Liver (tissue), 9 donors: ENCODE measurements around the gene TNS1. TPM values are rescaled to one million over a fixed set of nuclear protein-coding genes. Genes with fewer than 3 reads are reported as not detected.

ENCODE experiments used
- DNase-seq: peaks from one replicate; pipeline ENCODE4 v3.0.0-alpha.2; 2017; ENCODE audit warnings: low spot score
- H3K27ac ChIP-seq, 2 donors: one replicate each; pipeline ENCODE4 v1.7.0; 2013; ENCODE audit warnings: inconsistent platforms in 2 of 2, low read length in 2 of 2, control low read depth in 1 of 2, low read depth in 1 of 2, mild to moderate bottlenecking in 1 of 2
- H3K27me3 ChIP-seq, 4 donors: one replicate each; pipeline versions ENCODE4 v1.6.1 to v1.7.0; 2013; ENCODE audit warnings: low read length in 3 of 4, inconsistent platforms in 1 of 4, mild to moderate bottlenecking in 1 of 4, moderate library complexity in 1 of 4; ENCODE audit not compliant: control insufficient read depth in 4 of 4, insufficient read depth in 4 of 4
- H3K36me3 ChIP-seq, 4 donors: one replicate each; pipeline versions ENCODE4 v1.6.1 to v1.7.0; 2013; ENCODE audit warnings: low read length in 3 of 4, mild to moderate bottlenecking in 3 of 4, low read depth in 1 of 4, moderate library complexity in 1 of 4; ENCODE audit not compliant: control insufficient read depth in 4 of 4, insufficient read depth in 3 of 4
- H3K4me1 ChIP-seq, 4 donors: one replicate each; pipeline versions ENCODE4 v1.6.1 to v1.7.0; 2013; ENCODE audit warnings: low read length in 3 of 4, mild to moderate bottlenecking in 3 of 4, moderate library complexity in 1 of 4; ENCODE audit not compliant: control insufficient read depth in 4 of 4, insufficient read depth in 4 of 4
- H3K4me3 ChIP-seq, 3 donors: one replicate each; pipeline versions ENCODE4 v1.6.1 to v1.7.0; 2013; ENCODE audit warnings: low read length in 3 of 3, control low read depth in 1 of 3, low read depth in 1 of 3, mild to moderate bottlenecking in 1 of 3
- H3K9ac ChIP-seq, 2 donors: one replicate each; pipeline ENCODE4 v1.7.0; 2013; ENCODE audit warnings: low read length in 2 of 2, mild to moderate bottlenecking in 2 of 2, moderate library complexity in 2 of 2, control low read depth in 1 of 2, low read depth in 1 of 2
- H3K9me3 ChIP-seq, 4 donors: one replicate each; pipeline versions ENCODE4 v1.6.1 to v1.7.0; 2013; ENCODE audit warnings: low read length in 3 of 4; ENCODE audit not compliant: control insufficient read depth in 4 of 4
- ATF3 ChIP-seq: IDR thresholded peaks from 2 replicates; pipeline ENCODE4 v1.6.1; 2016; ENCODE audit warnings: antibody characterized with exemption
- EGR1 ChIP-seq, 2 donors: IDR thresholded peaks; 2 replicates each; pipeline ENCODE4 v1.6.1; 2016 to 2018; ENCODE audit warnings: antibody characterized with exemption in 2 of 2, low read depth in 2 of 2
- FOXA1 ChIP-seq: IDR thresholded peaks from 2 replicates; pipeline ENCODE4 v1.6.1; 2016; ENCODE audit warnings: antibody characterized with exemption
- FOXA2 ChIP-seq: IDR thresholded peaks from 2 replicates; pipeline ENCODE4 v1.6.1; 2016; ENCODE audit warnings: antibody characterized with exemption
- HNF4A ChIP-seq, 2 donors: conservative IDR thresholded peaks; 2 replicates each; pipeline ENCODE4 v1.6.1; 2016; ENCODE audit warnings: antibody characterized with exemption in 2 of 2, mild to moderate bottlenecking in 2 of 2
- HNF4G ChIP-seq: IDR thresholded peaks from 2 replicates; pipeline ENCODE4 v1.6.1; 2016; ENCODE audit warnings: antibody characterized with exemption
- NR2F2 ChIP-seq: IDR thresholded peaks from 2 replicates; pipeline ENCODE4 v1.6.1; 2016; ENCODE audit warnings: antibody characterized with exemption
- RAD21 ChIP-seq, 2 donors: IDR thresholded peaks; 2 replicates each; pipeline ENCODE4 v1.6.1; 2016; ENCODE audit warnings: antibody characterized with exemption in 2 of 2, mild to moderate bottlenecking in 2 of 2
- YY1 ChIP-seq: IDR thresholded peaks from 2 replicates; pipeline ENCODE4 v1.6.1; 2016; ENCODE audit warnings: antibody characterized with exemption, mild to moderate bottlenecking
- ZBTB33 ChIP-seq: IDR thresholded peaks from 2 replicates; pipeline ENCODE4 v1.6.1; 2016; ENCODE audit warnings: antibody characterized with exemption
- WGBS: extraction: QIAGEN DNeasy Blood & Tissue Kit; methylation state at CpG from one replicate; pipeline ENCODE4 v1.1.7; 2013; 5-methylcytosine and 5-hydroxymethylcytosine counted together
- polyA plus RNA-seq, 2 donors: library from polyadenylated mRNA; stranded (reverse) in 1 of 2; unstranded in 1 of 2; fragments of 200-250 nt in 1 of 2; fragments of >200 nt in 1 of 2; fragmentation: Nextera tagmentation in 1 of 2; extraction: Ambion mirVana in 1 of 2; gene quantifications; one replicate each; pipeline versions ENCODE4 v1.2.1 to v1.2.3, GENCODE V29; 2013 to 2015
- total RNA-seq, 2 donors: library from RNA; depleted of rRNA; stranded (reverse); fragments of >200 nt; gene quantifications; one replicate each; pipeline ENCODE4 v1.2.3, GENCODE V29; 2014
- TF ChIP-seq, protein P1 (sequence below): fragments of 150-350 bp; IDR thresholded peaks from 2 replicates; pipeline ENCODE4 v1.5.1; 2017; ENCODE audit warnings: improper control_type of control experiment, low read depth, low read length; ENCODE audit not compliant: missing input control
- TF ChIP-seq, protein P2 (sequence below): IDR thresholded peaks from 2 replicates; pipeline ENCODE4 v1.6.1; 2016; ENCODE audit warnings: antibody characterized with exemption
- TF ChIP-seq, protein P3 (sequence below): IDR thresholded peaks from 2 replicates; pipeline ENCODE4 v1.6.1; 2016; ENCODE audit warnings: antibody characterized with exemption, mild to moderate bottlenecking
- donor health status: healthy.
- donor health status: healthy.
- donor health status: healthy.
- donor health status: healthy.
- donor health status: healthy.

TNS1 gene
- total and polyA plus RNA-seq, 4 donors = 16.3 to 128 (median 57.3) TPM

GRCh38 chr2:217998926-217999594 is 3.7 kb downstream of the TNS1 start (continued):
- TF ChIP-seq FOXA2 = no peak

DNA sequence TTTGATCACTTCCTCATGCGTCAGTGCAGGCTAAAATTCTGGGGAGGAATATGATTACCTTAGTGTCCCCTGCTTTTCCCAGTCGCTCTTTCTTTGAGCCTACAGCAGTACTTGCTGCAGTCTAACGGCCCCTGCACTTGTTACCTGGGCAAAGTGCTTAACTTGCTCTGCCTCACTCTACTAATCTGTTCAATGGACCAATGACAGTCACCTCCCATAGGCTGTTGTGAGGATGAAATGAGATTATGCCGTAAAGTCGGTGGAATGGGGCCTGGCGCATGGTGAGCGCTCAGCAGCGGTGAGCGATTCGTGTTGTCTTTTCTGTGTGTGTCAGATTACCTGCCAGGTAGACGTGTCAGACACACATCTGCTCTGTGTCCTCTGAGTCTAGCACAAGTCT is 5.3 kb downstream of the TNS1 start:
- H3K9me3 ChIP-seq = no peaks in the 10 kb centered on the region
- H3K36me3 ChIP-seq = no peaks in the 10 kb centered on the region
- no peak overlapping the region for H3K9ac ChIP-seq
- WGBS = 84% methylated on average over 11 of the region's 11 CpGs
- no peaks in the 10 kb centered on the region for H3K27me3 ChIP-seq
- H3K27ac ChIP-seq = no peak overlapping the region
- no peaks in the 10 kb centered on the region for H3K4me1 ChIP-seq
- no peak for DNase-seq
- TF ChIP-seq, protein P1, sequence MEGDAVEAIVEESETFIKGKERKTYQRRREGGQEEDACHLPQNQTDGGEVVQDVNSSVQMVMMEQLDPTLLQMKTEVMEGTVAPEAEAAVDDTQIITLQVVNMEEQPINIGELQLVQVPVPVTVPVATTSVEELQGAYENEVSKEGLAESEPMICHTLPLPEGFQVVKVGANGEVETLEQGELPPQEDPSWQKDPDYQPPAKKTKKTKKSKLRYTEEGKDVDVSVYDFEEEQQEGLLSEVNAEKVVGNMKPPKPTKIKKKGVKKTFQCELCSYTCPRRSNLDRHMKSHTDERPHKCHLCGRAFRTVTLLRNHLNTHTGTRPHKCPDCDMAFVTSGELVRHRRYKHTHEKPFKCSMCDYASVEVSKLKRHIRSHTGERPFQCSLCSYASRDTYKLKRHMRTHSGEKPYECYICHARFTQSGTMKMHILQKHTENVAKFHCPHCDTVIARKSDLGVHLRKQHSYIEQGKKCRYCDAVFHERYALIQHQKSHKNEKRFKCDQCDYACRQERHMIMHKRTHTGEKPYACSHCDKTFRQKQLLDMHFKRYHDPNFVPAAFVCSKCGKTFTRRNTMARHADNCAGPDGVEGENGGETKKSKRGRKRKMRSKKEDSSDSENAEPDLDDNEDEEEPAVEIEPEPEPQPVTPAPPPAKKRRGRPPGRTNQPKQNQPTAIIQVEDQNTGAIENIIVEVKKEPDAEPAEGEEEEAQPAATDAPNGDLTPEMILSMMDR = no peak
- H3K4me3 ChIP-seq = no peak overlapping the region

DNA sequence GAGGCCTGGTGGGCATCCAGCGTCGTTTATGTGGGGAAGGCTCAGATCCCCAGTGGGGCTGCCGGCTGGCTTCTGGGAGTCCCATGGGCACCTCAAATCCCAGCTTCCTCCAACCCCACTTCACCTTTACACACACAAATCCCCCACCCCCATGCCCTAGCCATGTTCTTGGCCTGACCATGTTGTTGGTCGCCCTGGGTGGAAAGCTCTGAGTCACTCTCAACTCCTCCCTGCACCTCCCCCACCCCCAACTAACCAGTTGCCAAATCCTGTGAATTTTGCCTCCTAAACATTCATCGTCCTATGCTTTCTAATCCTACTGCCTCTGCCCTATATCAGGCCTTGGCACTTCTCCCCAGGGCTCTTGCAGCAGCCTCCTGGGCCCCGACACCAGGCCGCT is 6.4 kb downstream of the TNS1 start:
- H3K4me3 ChIP-seq = no peak overlapping the region
- no peak overlapping the region for H3K27ac ChIP-seq
- no peaks in the 10 kb centered on the region for H3K4me1 ChIP-seq
- no peak for DNase-seq
- H3K9me3 ChIP-seq = no peaks in the 10 kb centered on the region
- WGBS = 81% methylated on average over 7 of the region's 7 CpGs
- H3K36me3 ChIP-seq = no peaks in the 10 kb centered on the region
- no peak overlapping the region for H3K9ac ChIP-seq
- H3K27me3 ChIP-seq = no peaks in the 10 kb centered on the region
- TF ChIP-seq YY1 (no peak), HNF4G (no peak), FOXA2 (no peak), HNF4A (conservative IDR thresholded peaks at IDR 0.05) (no peak), ATF3 (no peak), RAD21 (IDR thresholded peaks at IDR 0.05) (no peak), EGR1 (IDR thresholded peaks at IDR 0.05; ENCODE audit: low read depth in 2 of 2) (no peak), NR2F2 (no peak), ZBTB33 (no peak), FOXA1 (no peak)
- TF ChIP-seq, protein P1 = no peak
- TF ChIP-seq, protein P2, sequence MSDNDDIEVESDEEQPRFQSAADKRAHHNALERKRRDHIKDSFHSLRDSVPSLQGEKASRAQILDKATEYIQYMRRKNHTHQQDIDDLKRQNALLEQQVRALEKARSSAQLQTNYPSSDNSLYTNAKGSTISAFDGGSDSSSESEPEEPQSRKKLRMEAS = no peak
- TF ChIP-seq, protein P3, sequence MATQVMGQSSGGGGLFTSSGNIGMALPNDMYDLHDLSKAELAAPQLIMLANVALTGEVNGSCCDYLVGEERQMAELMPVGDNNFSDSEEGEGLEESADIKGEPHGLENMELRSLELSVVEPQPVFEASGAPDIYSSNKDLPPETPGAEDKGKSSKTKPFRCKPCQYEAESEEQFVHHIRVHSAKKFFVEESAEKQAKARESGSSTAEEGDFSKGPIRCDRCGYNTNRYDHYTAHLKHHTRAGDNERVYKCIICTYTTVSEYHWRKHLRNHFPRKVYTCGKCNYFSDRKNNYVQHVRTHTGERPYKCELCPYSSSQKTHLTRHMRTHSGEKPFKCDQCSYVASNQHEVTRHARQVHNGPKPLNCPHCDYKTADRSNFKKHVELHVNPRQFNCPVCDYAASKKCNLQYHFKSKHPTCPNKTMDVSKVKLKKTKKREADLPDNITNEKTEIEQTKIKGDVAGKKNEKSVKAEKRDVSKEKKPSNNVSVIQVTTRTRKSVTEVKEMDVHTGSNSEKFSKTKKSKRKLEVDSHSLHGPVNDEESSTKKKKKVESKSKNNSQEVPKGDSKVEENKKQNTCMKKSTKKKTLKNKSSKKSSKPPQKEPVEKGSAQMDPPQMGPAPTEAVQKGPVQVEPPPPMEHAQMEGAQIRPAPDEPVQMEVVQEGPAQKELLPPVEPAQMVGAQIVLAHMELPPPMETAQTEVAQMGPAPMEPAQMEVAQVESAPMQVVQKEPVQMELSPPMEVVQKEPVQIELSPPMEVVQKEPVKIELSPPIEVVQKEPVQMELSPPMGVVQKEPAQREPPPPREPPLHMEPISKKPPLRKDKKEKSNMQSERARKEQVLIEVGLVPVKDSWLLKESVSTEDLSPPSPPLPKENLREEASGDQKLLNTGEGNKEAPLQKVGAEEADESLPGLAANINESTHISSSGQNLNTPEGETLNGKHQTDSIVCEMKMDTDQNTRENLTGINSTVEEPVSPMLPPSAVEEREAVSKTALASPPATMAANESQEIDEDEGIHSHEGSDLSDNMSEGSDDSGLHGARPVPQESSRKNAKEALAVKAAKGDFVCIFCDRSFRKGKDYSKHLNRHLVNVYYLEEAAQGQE = no peak
